OCI-LY1 (cell line): ENCODE data around the gene DSTYK.

Experiments
- H2AFZ ChIP-seq: fragments of 200-600 bp; sonication (generic), shearing (Covaris generic); 2 replicates; pipeline ENCODE4 v1.6.0; 2014; ENCODE audit warnings: antibody characterized with exemption, mild to moderate bottlenecking, low read length
- H3F3A ChIP-seq: fragments of 200-600 bp; sonication (generic), shearing (Covaris generic); 2 replicates; pipeline ENCODE4 v1.6.0; 2014; ENCODE audit warnings: mild to moderate bottlenecking, antibody characterized with exemption, low read length, moderate library complexity; ENCODE audit not compliant: insufficient read depth
- H3K27ac ChIP-seq: fragments of 200-600 bp; sonication (generic); 2 replicates; pipeline ENCODE4 v1.5.1; 2014; ENCODE audit warnings: low read length, mixed run types, mild to moderate bottlenecking, low read depth; ENCODE audit not compliant: poor library complexity, severe bottlenecking
- H3K27me3 ChIP-seq: fragments of 200-600 bp; sonication (generic); 2 replicates; pipeline ENCODE4 v1.6.0; 2014; ENCODE audit warnings: antibody characterized with exemption, mild to moderate bottlenecking, low read length, moderate library complexity; ENCODE audit not compliant: insufficient read depth
- H3K36me3 ChIP-seq: fragments of 200-600 bp; sonication (generic); 2 replicates; pipeline ENCODE4 v1.6.1; 2014; ENCODE audit warnings: mild to moderate bottlenecking, antibody characterized with exemption, low read length, moderate library complexity, mixed read lengths; ENCODE audit not compliant: insufficient read depth
- H3K4me1 ChIP-seq: fragments of 200-600 bp; sonication (generic); 2 replicates; pipeline ENCODE4 v1.5.1; 2014; ENCODE audit warnings: mild to moderate bottlenecking, low read length, moderate library complexity; ENCODE audit not compliant: insufficient read depth, severe bottlenecking
- H3K4me2 ChIP-seq: fragments of 200-600 bp; sonication (generic), shearing (Covaris generic); 2 replicates; pipeline ENCODE4 v1.6.1; 2014; ENCODE audit warnings: low read length
- H3K4me3 ChIP-seq: fragments of 200-600 bp; sonication (generic); 2 replicates; pipeline ENCODE4 v1.5.1; 2014; ENCODE audit warnings: low read length, low read depth, mild to moderate bottlenecking, mixed read lengths; ENCODE audit not compliant: poor library complexity, severe bottlenecking
- H3K79me2 ChIP-seq: fragments of 200-600 bp; shearing (Covaris generic); 2 replicates; pipeline ENCODE4 v1.6.1; 2016; ENCODE audit warnings: mixed run types, low read length, mixed read lengths; ENCODE audit not compliant: insufficient read depth
- H3K9ac ChIP-seq: fragments of 200-600 bp; sonication (generic), shearing (Covaris generic); 2 replicates; pipeline ENCODE4 v1.6.1; 2014; ENCODE audit warnings: mild to moderate bottlenecking, low read length, mixed read lengths
- H3K9me2 ChIP-seq: fragments of 200-600 bp; sonication (generic), shearing (Covaris generic); 2 replicates; pipeline ENCODE4 v1.6.1; 2014; ENCODE audit warnings: low read depth, mild to moderate bottlenecking, low read length, mixed read lengths
- H3K9me3 ChIP-seq: fragments of 200-600 bp; shearing (Covaris generic); 2 replicates; pipeline ENCODE4 v1.6.1; 2014; ENCODE audit warnings: low read length, mixed read lengths
- H4K20me1 ChIP-seq: fragments of 200-600 bp; sonication (generic), shearing (Covaris generic); 2 replicates; pipeline ENCODE4 v1.6.0; 2016; ENCODE audit warnings: mild to moderate bottlenecking, low read length; ENCODE audit not compliant: insufficient read depth
- EZH2 ChIP-seq: fragments of 200-600 bp; sonication (generic), shearing (Covaris generic); IDR thresholded peaks from 2 replicates; pipeline ENCODE4 v1.8.0; 2017; ENCODE audit warnings: borderline replicate concordance, mixed run types, mild to moderate bottlenecking, antibody characterized with exemption, low read length, moderate library complexity, mixed read lengths
- TF ChIP-seq, protein P1 (sequence below): fragments of 200-600 bp; sonication (generic), shearing (Covaris generic); IDR thresholded peaks from 2 replicates; pipeline ENCODE4 v1.5.1; 2017; ENCODE audit warnings: mild to moderate bottlenecking, antibody characterized with exemption, low read length, moderate library complexity, mixed read lengths

Gene DSTYK

DNA sequence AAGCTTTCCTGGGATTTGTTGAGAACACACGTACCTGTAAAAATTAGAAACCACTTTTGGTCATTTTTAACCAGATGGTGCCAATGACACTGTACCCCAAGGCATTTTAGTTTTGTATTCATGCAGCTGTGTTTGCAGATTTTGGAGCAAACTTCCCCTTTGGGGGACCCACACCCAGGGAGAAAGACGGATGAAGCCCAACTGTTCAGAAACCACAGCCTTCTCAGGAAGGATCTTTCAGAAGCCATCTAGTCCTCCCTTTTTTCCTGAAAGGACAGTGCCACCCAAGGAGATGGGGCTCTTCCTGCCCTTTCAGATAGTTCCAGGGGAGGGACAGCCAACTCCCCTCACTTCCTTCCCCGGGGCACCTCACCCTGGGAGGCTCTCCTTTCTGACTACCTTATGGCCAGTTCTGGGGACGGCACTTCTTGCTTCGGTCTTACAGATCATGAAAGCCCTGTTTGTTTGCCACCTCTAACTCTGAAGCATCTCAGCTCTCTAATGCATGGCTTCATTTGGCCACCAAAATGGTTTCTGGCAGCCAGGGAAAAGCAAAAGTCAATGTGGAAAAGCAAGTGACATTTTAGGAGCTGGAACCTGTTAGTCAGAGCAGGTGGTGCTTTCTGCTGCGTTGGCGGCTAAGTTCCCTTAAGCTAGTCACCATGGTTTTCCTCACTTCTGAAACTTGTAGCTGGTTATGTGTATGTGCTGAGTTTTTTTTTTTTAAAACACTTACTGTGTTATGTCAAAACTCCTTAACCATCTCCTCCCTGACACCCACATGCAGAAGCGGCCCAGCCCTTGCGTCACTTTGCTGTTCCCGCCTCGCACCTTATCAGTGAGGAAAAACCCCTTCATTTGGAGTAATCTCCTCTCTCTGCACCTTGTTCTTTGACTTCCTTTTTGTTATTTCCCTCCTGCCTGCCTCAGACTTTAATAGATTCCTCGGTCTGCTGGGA lies 26.3 kb upstream of the DSTYK start:
- Histone ChIP-seq H3K27ac (no peak overlapping the region), H3K36me3 (no peaks in the 10 kb centered on the region), H3F3A (no peaks in the 10 kb centered on the region), H3K79me2 (no peaks in the 10 kb centered on the region), H3K4me2 (no peak overlapping the region), H3K4me3 (no peak overlapping the region), H3K4me1 (no peaks in the 10 kb centered on the region), H3K9me2 (no peaks in the 10 kb centered on the region), H3K9me3 (no peaks in the 10 kb centered on the region), H3K27me3 (no peaks in the 10 kb centered on the region; the same call in 1 of the 2 replicates), H2AFZ (no peak overlapping the region), H3K9ac (no peak overlapping the region), H4K20me1 (no peaks in the 10 kb centered on the region)
- TF ChIP-seq EZH2 = no peak
- TF ChIP-seq, protein P1, sequence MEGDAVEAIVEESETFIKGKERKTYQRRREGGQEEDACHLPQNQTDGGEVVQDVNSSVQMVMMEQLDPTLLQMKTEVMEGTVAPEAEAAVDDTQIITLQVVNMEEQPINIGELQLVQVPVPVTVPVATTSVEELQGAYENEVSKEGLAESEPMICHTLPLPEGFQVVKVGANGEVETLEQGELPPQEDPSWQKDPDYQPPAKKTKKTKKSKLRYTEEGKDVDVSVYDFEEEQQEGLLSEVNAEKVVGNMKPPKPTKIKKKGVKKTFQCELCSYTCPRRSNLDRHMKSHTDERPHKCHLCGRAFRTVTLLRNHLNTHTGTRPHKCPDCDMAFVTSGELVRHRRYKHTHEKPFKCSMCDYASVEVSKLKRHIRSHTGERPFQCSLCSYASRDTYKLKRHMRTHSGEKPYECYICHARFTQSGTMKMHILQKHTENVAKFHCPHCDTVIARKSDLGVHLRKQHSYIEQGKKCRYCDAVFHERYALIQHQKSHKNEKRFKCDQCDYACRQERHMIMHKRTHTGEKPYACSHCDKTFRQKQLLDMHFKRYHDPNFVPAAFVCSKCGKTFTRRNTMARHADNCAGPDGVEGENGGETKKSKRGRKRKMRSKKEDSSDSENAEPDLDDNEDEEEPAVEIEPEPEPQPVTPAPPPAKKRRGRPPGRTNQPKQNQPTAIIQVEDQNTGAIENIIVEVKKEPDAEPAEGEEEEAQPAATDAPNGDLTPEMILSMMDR = no peak

DNA sequence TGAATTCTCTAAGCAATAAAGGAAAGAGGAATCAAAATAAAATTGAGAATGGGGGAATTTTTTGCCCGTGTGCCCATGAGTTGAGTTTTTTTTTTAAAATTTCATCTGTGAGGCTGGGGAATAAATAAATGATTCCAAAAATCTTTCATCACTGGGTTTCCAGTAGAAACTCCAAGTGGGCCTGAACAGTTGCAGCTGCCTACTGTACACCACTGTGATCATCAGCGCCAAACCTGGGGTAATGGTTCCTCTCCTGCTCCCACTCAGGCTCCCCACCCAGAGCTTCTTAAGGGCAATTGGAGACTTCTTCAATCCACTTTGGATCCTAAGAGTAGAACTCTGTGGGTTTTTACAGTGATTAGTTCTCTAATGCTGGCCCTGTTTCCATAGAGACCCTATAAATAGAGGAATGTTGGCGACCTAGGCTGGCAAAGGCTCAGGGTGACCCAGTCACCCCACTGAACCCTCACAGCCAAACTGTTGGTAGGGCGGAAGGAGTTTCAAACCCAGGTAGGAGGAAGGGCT lies 25.5 kb upstream of the DSTYK start:
- no peaks in the 10 kb centered on the region for H3K4me1 ChIP-seq
- H3K79me2 ChIP-seq = no peaks in the 10 kb centered on the region
- H3K27ac ChIP-seq = no peak overlapping the region
- H3F3A ChIP-seq = no peaks in the 10 kb centered on the region
- H4K20me1 ChIP-seq = no peaks in the 10 kb centered on the region
- H3K4me2 ChIP-seq = no peak overlapping the region
- no peaks in the 10 kb centered on the region for H3K36me3 ChIP-seq
- no peaks in the 10 kb centered on the region for H3K9me3 ChIP-seq
- H3K9ac ChIP-seq = no peak overlapping the region
- H3K27me3 ChIP-seq = no peaks in the 10 kb centered on the region; the same call in 1 of the 2 replicates
- no peak overlapping the region for H3K4me3 ChIP-seq
- no peaks in the 10 kb centered on the region for H3K9me2 ChIP-seq
- TF ChIP-seq, protein P1 = no peak
- no peak for TF ChIP-seq EZH2
- H2AFZ ChIP-seq = no peak overlapping the region

DNA sequence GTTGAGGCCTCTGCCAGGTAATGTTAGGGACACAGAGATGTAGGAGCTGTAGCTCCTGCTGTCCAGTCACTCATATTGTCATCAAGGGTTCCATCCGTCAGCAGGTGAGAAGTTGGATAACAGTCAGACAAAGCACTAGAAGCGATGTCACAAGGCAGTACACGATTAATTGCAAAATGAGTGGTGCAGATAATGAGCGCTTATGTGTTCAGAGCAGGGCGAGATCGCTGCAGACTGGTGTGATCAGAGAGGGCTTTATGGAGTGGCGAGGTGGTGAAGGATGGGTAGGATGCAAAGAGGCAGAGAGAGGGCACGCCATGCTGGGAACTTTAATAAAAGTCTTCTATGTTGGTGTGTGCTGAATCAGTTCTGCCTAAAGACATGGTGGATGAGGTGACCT lies 25.0 kb upstream of the DSTYK start:
- Histone ChIP-seq H3K9me3 (no peaks in the 10 kb centered on the region), H2AFZ (no peak overlapping the region), H3K9ac (no peak overlapping the region), H3K4me1 (no peaks in the 10 kb centered on the region), H3K36me3 (no peaks in the 10 kb centered on the region), H3K27ac (no peak overlapping the region), H3F3A (no peaks in the 10 kb centered on the region), H3K27me3 (no peaks in the 10 kb centered on the region; the same call in 1 of the 2 replicates), H3K4me2 (no peak overlapping the region), H3K9me2 (no peaks in the 10 kb centered on the region), H3K4me3 (no peak overlapping the region), H3K79me2 (no peaks in the 10 kb centered on the region), H4K20me1 (no peaks in the 10 kb centered on the region)
- TF ChIP-seq, protein P1 = no peak
- no peak for TF ChIP-seq EZH2
